H1 (cell line): Measurements from ENCODE around the gene GNB1. TPM values are rescaled to one million over a fixed set of nuclear protein-coding genes. Genes with fewer than 3 reads are reported as not detected.

Experiments
- BACH1 ChIP-seq: IDR thresholded peaks from 2 replicates; pipeline ENCODE4 v1.6.1; 2012; ENCODE audit warnings: low read length, improper control_type of control experiment
- CHD7 ChIP-seq: fragments of 300-600 bp; sonication (generic); IDR thresholded peaks from 2 replicates; pipeline ENCODE4 v1.7.1; 2012; ENCODE audit warnings: low read length, moderate library complexity, mild to moderate bottlenecking, inconsistent platforms; ENCODE audit not compliant: insufficient replicate concordance
- EGR1 ChIP-seq: IDR thresholded peaks from 2 replicates; pipeline ENCODE4 v1.6.1; 2011; ENCODE audit warnings: low read depth, low read length, borderline replicate concordance
- SRF ChIP-seq: IDR thresholded peaks from 2 replicates; pipeline ENCODE4 v1.6.1; 2011; ENCODE audit warnings: mild to moderate bottlenecking, low read depth, low read length, moderate library complexity
- SUZ12 ChIP-seq: fragments of 200-600 bp; sonication (generic); IDR thresholded peaks from 2 replicates; pipeline ENCODE4 v1.6.1; 2012; ENCODE audit warnings: mild to moderate bottlenecking, inconsistent platforms, low read length, moderate library complexity, mixed read lengths
- TAF1 ChIP-seq: IDR thresholded peaks from 2 replicates; pipeline ENCODE4 v1.6.1; 2011; ENCODE audit warnings: mild to moderate bottlenecking, low read depth, low read length
- polyA plus RNA-seq, 7 experiments: library from polyadenylated mRNA; depleted of rRNA in 3 of 7; stranded (reverse) in 5 of 7; unstranded in 2 of 7; fragments of >200 nt in 5 of 7; fragments of 200-250 nt in 2 of 7; gene quantifications; 1 replicate in 5 of 7; 2 replicates in 1 of 7; 4 replicates in 1 of 7; pipeline versions ENCODE4 v1.2.1 to v1.2.3, GENCODE V29; 2011 to 2013; ENCODE audit warnings: missing spikeins in 2 of 7, mixed read lengths in 2 of 7
- total RNA-seq: library from RNA; stranded (reverse); fragmentation: NEBNext Ultra II Directional; extraction: Animal tissue kit (Norgen Biotek cat#: 25700); gene quantifications from 2 replicates; pipeline ENCODE4 v1.2.1, GENCODE V29; 2021
- TF ChIP-seq, protein P1 (sequence below): IDR thresholded peaks from 2 replicates; pipeline ENCODE4 v1.6.1; 2012; ENCODE audit warnings: low read length, inconsistent platforms
- TF ChIP-seq, protein P2 (sequence below): IDR thresholded peaks from 2 replicates; pipeline ENCODE4 v1.6.1; 2011; ENCODE audit warnings: low read depth, mild to moderate bottlenecking, low read length; ENCODE audit not compliant: insufficient read depth

The GNB1 gene
- total and polyA plus RNA-seq, 2 of the 8 experiments (the other 6 are each of a cell fraction or from before 2014, with no cell fraction given): 343 to 382 TPM

DNA sequence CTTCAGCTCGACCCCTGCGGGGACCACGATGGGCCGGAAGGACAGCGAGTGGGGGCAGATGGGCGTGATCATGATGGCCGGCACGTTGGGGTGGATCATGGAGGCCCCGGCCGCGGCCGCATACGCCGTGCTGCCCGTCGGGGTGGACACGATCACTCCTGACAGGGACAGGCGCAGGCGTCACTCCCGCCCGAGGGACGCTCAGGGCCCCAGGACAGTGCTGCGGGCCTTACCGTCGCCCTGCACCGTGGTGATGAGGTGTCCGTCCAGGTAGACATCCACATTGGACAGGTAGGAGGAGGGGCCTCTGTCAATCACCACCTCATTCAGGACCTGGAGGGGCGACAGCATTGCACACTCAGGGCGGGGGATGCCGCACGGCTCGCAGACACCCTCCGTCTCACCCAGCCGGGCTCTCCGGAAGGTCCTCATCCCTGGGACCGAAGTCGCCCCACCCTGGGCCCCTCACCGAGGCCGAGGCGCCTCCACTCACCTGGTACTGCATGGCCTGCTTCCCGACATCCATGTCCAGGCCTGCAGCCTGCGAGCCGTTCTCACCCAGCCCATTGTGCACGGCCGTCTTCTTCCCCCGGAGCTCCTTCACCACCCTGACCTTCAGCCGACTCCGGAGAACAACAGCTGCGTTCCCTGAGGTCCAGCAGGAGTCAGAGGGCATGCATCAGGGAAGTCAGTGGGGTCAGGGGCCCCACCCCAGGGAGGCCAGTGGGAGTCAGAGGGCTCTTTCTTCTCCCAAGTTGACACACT is 136.7 kb downstream of the GNB1 start (continued):
- TF ChIP-seq, protein P1, sequence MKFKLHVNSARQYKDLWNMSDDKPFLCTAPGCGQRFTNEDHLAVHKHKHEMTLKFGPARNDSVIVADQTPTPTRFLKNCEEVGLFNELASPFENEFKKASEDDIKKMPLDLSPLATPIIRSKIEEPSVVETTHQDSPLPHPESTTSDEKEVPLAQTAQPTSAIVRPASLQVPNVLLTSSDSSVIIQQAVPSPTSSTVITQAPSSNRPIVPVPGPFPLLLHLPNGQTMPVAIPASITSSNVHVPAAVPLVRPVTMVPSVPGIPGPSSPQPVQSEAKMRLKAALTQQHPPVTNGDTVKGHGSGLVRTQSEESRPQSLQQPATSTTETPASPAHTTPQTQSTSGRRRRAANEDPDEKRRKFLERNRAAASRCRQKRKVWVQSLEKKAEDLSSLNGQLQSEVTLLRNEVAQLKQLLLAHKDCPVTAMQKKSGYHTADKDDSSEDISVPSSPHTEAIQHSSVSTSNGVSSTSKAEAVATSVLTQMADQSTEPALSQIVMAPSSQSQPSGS: no peak
- TF ChIP-seq SRF: no peak
- no peak for TF ChIP-seq TAF1
- TF ChIP-seq, protein P2, sequence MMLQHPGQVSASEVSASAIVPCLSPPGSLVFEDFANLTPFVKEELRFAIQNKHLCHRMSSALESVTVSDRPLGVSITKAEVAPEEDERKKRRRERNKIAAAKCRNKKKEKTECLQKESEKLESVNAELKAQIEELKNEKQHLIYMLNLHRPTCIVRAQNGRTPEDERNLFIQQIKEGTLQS: no peak
- no peak for TF ChIP-seq EGR1
- TF ChIP-seq SUZ12: no peak
- no peak for TF ChIP-seq CHD7
- TF ChIP-seq BACH1: no peak
